Transverse colon (tissue), 3 donors: ENCODE results near the gene TBL1X.

Experiments used
- CTCF ChIP-seq, 5 experiments: fragments of 200-600 bp in 3 of 5; fragments of 450-650 bp in 2 of 5; sonication (generic) in 3 of 5; IDR thresholded peaks; 1 replicate in 2 of 5; 2 replicates in 3 of 5; pipeline ENCODE4 v1.5.1; 2016 to 2017; ENCODE audit warnings: antibody characterized with exemption in 5 of 5, inconsistent platforms in 3 of 5, mild to moderate bottlenecking in 2 of 5, moderate library complexity in 1 of 5
- EP300 ChIP-seq: sonication (generic); formaldehyde crosslinking; IDR thresholded peaks from one replicate; pipeline ENCODE4 v1.6.1; 2017; ENCODE audit warnings: antibody characterized with exemption, low read depth

DNA sequence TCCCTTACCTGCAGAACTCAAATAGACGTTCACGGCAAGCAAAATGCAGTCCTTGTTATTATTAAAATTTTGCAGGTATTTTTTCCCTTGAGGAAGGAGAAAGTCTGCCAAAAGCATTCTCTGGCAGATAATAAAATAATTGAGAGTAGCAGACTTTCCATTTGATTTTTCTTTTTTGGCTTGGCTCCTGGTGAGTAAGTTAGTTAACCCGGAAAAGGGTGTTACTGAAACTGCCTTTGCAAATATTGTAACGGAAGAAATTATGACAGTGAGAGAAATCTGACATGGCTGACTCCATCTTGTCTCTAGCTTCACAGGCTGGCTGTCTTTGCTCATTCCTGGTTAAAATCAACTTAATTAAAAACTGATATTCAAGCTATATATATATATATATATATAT lies 200.3 kb downstream of the TBL1X start:
- TF ChIP-seq CTCF (IDR thresholded peaks at IDR 0.05) (no peak), EP300 (no peak)
